OCI-LY7 (cell line): ENCODE measurements around the gene CENPA. TPM values are rescaled to one million over a fixed set of nuclear protein-coding genes. Genes with fewer than 3 reads are reported as not detected.

Experiments
- BruUV-seq: library from RNA; stranded (reverse); fragments of 400-500 nt; replicated peaks from 2 replicates; lab custom pipeline; 2021; lab: Mats Ljungman, UMichigan
- CTCF ChIA-PET: fragments of 300-600 bp; sonication (Branson Sonifier 250); formaldehyde crosslinking; loops from one replicate; lab custom pipeline; 2022; ENCODE audit warnings: antibody characterized with exemption; ENCODE audit not compliant: unreplicated experiment; lab: Charles Lee
- POLR2A ChIA-PET: fragments of 300-600 bp; sonication (Branson Sonifier 250); formaldehyde crosslinking; loops from one replicate; lab custom pipeline; 2022; ENCODE audit warnings: antibody characterized with exemption; lab: Charles Lee
- DNase-seq: peaks from one replicate; pipeline ENCODE4 v3.0.0-alpha.2; 2015; ENCODE audit warnings: low spot score
- H2AFZ ChIP-seq: fragments of 200-600 bp; sonication (generic), shearing (Covaris generic); 2 replicates; pipeline ENCODE4 v1.6.1; 2014; ENCODE audit warnings: mild to moderate bottlenecking, antibody characterized with exemption, low read length, moderate library complexity
- H3K27ac ChIP-seq: fragments of 200-600 bp; sonication (generic); 2 replicates; pipeline ENCODE4 v1.5.1; 2014; ENCODE audit warnings: mixed run types, low read depth, mild to moderate bottlenecking, moderate library complexity, low read length, inconsistent platforms; ENCODE audit not compliant: poor library complexity, severe bottlenecking
- H3K36me3 ChIP-seq: fragments of 200-600 bp; sonication (generic); 2 replicates; pipeline ENCODE4 v1.6.1; 2014; ENCODE audit warnings: mild to moderate bottlenecking, antibody characterized with exemption, low read length, moderate library complexity, mixed read lengths; ENCODE audit not compliant: insufficient read depth
- H3K4me1 ChIP-seq: fragments of 200-600 bp; sonication (generic); 2 replicates; pipeline ENCODE4 v1.5.1; 2014; ENCODE audit warnings: mild to moderate bottlenecking, low read length; ENCODE audit not compliant: insufficient read depth, poor library complexity, severe bottlenecking
- H3K4me2 ChIP-seq: fragments of 200-600 bp; sonication (generic); 2 replicates; pipeline ENCODE4 v1.6.1; 2014; ENCODE audit warnings: mild to moderate bottlenecking, low read length
- H3K4me3 ChIP-seq: fragments of 200-600 bp; sonication (generic); 2 replicates; pipeline ENCODE4 v1.5.1; 2014; ENCODE audit warnings: mild to moderate bottlenecking, low read depth, low read length; ENCODE audit not compliant: poor library complexity, severe bottlenecking
- H3K79me2 ChIP-seq: fragments of 200-600 bp; sonication (generic); 2 replicates; pipeline ENCODE4 v1.6.1; 2016; ENCODE audit warnings: low read depth, mild to moderate bottlenecking, low read length, moderate library complexity, mixed read lengths; ENCODE audit not compliant: insufficient read depth
- H3K9me2 ChIP-seq: fragments of 200-600 bp; sonication (generic); 2 replicates; pipeline ENCODE4 v1.6.1; 2016; ENCODE audit warnings: mild to moderate bottlenecking, low read length, mixed read lengths; ENCODE audit not compliant: insufficient read depth
- H3K9me3 ChIP-seq: fragments of 200-600 bp; sonication (generic); 2 replicates; pipeline ENCODE4 v1.6.1; 2014; ENCODE audit warnings: mild to moderate bottlenecking, mixed run types, low read length, mixed read lengths
- H4K20me1 ChIP-seq: fragments of 200-600 bp; sonication (generic); 2 replicates; pipeline ENCODE4 v1.6.1; 2014; ENCODE audit warnings: mild to moderate bottlenecking, antibody characterized with exemption, low read length, moderate library complexity, mixed read lengths; ENCODE audit not compliant: insufficient read depth
- EZH2phosphoT487 ChIP-seq: fragments of 200-600 bp; sonication (generic); IDR thresholded peaks from 2 replicates; pipeline ENCODE4 v1.6.1; 2018; ENCODE audit warnings: low read depth, borderline replicate concordance, mild to moderate bottlenecking, mixed run types, antibody characterized with exemption, low read length, moderate library complexity, mixed read lengths
- intact Hi-C: fragments of 100-400 bp; cut with micrococcal nuclease; formaldehyde crosslinking; loops from one replicate; pipeline ENCODE4 v1.10.0; 2022; ENCODE audit not compliant: unreplicated experiment
- total RNA-seq, 2 experiments: library from RNA; depleted of rRNA in 1 of 2; stranded (reverse); fragments of >200 nt in 1 of 2; shearing (Covaris generic) in 1 of 2; gene quantifications; 2 replicates each; pipeline ENCODE4 v1.2.3, GENCODE V29; 2014 to 2022
- TF ChIP-seq, protein P1 (sequence below): fragments of 200-600 bp; sonication (generic); conservative IDR thresholded peaks from 2 replicates; pipeline ENCODE4 v1.5.1; 2014; ENCODE audit warnings: mild to moderate bottlenecking, antibody characterized with exemption, low read length, moderate library complexity, mixed read lengths

The CENPA gene
- total RNA-seq, 2 experiments from 2014 or later: 48.2 to 63.6 TPM

DNA sequence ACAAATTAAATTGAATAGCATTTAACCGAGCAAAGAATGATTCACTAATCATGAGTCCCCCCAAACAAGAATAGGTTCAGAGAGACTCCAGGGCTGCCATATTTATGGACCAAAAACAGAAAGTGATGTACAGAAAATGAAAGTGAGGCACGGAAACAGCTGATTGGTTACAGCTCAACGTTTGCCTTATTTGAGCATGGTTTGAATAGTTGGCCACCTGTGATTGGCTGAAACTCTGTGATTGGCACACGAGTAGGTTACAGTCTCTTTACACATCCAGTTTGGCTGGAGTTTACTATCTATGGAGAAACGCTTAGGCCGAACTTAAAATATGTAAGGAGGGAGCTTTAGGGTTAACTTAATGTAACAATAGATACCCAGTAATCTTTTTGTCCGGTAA lies 35.1 kb downstream of the CENPA start:
- no peak for DNase-seq
- no peaks in the 10 kb centered on the region for H3K79me2 ChIP-seq
- H3K27ac ChIP-seq: no peak overlapping the region
- H3K4me2 ChIP-seq: no peak overlapping the region
- no peak overlapping the region for H2AFZ ChIP-seq
- TF ChIP-seq, protein P1, sequence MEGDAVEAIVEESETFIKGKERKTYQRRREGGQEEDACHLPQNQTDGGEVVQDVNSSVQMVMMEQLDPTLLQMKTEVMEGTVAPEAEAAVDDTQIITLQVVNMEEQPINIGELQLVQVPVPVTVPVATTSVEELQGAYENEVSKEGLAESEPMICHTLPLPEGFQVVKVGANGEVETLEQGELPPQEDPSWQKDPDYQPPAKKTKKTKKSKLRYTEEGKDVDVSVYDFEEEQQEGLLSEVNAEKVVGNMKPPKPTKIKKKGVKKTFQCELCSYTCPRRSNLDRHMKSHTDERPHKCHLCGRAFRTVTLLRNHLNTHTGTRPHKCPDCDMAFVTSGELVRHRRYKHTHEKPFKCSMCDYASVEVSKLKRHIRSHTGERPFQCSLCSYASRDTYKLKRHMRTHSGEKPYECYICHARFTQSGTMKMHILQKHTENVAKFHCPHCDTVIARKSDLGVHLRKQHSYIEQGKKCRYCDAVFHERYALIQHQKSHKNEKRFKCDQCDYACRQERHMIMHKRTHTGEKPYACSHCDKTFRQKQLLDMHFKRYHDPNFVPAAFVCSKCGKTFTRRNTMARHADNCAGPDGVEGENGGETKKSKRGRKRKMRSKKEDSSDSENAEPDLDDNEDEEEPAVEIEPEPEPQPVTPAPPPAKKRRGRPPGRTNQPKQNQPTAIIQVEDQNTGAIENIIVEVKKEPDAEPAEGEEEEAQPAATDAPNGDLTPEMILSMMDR: no peak
- TF ChIP-seq EZH2phosphoT487: no peak
- BruUV-seq: no TSS peak
- no peaks in the 10 kb centered on the region for H3K9me3 ChIP-seq
- no peaks in the 10 kb centered on the region for H4K20me1 ChIP-seq
- no peak overlapping the region for H3K4me3 ChIP-seq
- CTCF ChIA-PET: no interaction called here
- H3K9me2 ChIP-seq: no peaks in the 10 kb centered on the region
- H3K4me1 ChIP-seq: no peaks in the 10 kb centered on the region
- POLR2A ChIA-PET: no interaction called here
- intact Hi-C loops: no loop called here
- H3K36me3 ChIP-seq: no peaks in the 10 kb centered on the region

DNA sequence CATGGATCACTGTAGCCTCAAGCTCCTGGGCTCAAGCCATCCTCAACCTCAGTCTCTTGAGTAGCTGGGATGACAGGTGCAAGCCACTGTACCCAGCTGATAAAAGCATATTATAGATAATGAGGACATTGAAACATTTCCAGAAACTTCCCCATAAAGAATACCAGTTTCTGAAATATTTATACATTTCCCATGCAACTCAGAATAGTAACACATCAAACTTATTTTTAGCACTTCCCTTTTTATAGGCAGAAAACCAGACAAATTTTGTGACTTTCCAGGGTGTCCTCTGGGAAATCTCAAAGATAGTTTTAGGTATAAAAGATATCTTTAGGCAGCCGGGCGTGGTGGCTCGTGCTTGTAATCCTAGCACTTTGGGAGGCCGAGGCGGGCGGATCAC lies 37.0 kb downstream of the CENPA start:
- DNase-seq: no peak
- ChIA-PET CTCF (interaction anchor here (0.6 kb wide), 1 partner anchor 44 kb away, joined by 5 read pairs; no protein-coding TSS in a partner anchor), POLR2A (no interaction called here)
- H3K36me3 ChIP-seq: no peaks in the 10 kb centered on the region
- no peaks in the 10 kb centered on the region for H3K9me3 ChIP-seq
- no peak overlapping the region for H3K4me2 ChIP-seq
- no TSS peak for BruUV-seq
- H3K79me2 ChIP-seq: no peaks in the 10 kb centered on the region
- H3K27ac ChIP-seq: no peak overlapping the region
- no peak overlapping the region for H3K4me3 ChIP-seq
- no peaks in the 10 kb centered on the region for H3K9me2 ChIP-seq
- intact Hi-C loops: no loop called here
- no peaks in the 10 kb centered on the region for H4K20me1 ChIP-seq
- TF ChIP-seq, protein P1: no peak
- TF ChIP-seq EZH2phosphoT487: no peak
- no peaks in the 10 kb centered on the region for H3K4me1 ChIP-seq
- no peak overlapping the region for H2AFZ ChIP-seq

DNA sequence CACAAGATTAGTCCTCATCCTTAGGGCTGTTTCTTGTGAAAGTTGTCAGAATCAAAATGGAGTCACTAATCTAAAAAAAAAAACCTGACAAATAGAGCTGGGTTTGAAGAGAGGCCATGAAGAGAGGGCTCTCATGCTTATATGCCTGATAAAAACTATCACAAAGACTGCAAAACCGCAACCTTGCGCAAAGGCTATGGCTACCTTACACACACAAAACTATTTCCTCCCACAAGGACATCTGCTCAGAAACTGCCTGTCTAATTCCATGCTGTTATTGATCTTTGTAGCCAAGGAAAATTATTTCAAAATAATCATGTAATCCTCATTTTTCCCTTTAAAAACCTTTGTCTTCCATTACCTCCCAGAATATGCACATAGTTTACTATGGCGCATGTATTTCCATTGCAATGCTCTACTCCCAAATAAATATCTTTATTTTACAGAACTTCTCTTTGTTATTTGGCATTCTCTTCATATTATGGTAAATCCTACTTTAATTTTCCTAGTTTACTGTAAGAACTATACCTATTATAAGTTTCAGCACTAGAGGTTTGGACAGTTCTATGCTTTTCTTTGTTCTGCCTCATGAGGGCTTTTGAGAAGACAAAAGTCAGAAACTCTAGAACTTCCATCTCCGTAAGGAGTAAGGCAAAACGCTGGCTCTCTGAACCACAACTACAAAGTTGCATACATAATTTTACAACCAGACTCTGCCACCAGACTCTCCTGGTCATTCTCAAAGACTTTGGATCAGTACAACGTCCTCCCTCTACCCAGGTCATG lies 52.5 kb downstream of the CENPA start:
- no peaks in the 10 kb centered on the region for H3K4me1 ChIP-seq
- no peaks in the 10 kb centered on the region for H3K9me3 ChIP-seq
- H4K20me1 ChIP-seq: no peaks in the 10 kb centered on the region
- no peak overlapping the region for H3K4me2 ChIP-seq
- H2AFZ ChIP-seq: no peak overlapping the region
- ChIA-PET POLR2A (no interaction called here), CTCF (no interaction called here)
- TF ChIP-seq, protein P1: no peak
- TF ChIP-seq EZH2phosphoT487: no peak
- no peaks in the 10 kb centered on the region for H3K79me2 ChIP-seq
- intact Hi-C loops: no loop called here
- no peak overlapping the region for H3K27ac ChIP-seq
- DNase-seq: no peak
- no TSS peak for BruUV-seq
- H3K36me3 ChIP-seq: no peaks in the 10 kb centered on the region
- no peaks in the 10 kb centered on the region for H3K9me2 ChIP-seq
- no peak overlapping the region for H3K4me3 ChIP-seq
